Mesenchymal stem cell (in vitro differentiated cells and primary cell): ENCODE data around the gene ENPP7.

ENCODE experiments used
- DNase-seq: peaks from one replicate; pipeline ENCODE4 v3.0.0-alpha.2; 2013
- H2AFZ ChIP-seq: one replicate; pipeline ENCODE4 v1.6.1; 2013; ENCODE audit warnings: low read depth, mild to moderate bottlenecking, control low read depth, inconsistent platforms, low read length, moderate library complexity
- H2AK5ac ChIP-seq: 2 replicates; pipeline ENCODE4 v1.6.1; 2013; ENCODE audit warnings: low read length, moderate library complexity, mild to moderate bottlenecking, inconsistent platforms; ENCODE audit not compliant: severe bottlenecking
- H2BK120ac ChIP-seq: one replicate; pipeline ENCODE4 v1.6.1; 2013; ENCODE audit warnings: low read depth, mild to moderate bottlenecking, inconsistent platforms, low read length, moderate library complexity
- H2BK12ac ChIP-seq, 2 experiments: one replicate each; pipeline ENCODE4 v1.6.1; 2013; ENCODE audit warnings: inconsistent platforms in 2 of 2, low read length in 2 of 2, mild to moderate bottlenecking in 2 of 2, moderate library complexity in 2 of 2, control low read depth in 1 of 2
- H2BK15ac ChIP-seq: one replicate; pipeline ENCODE4 v1.6.1; 2013; ENCODE audit warnings: mild to moderate bottlenecking, low read depth, inconsistent platforms; ENCODE audit not compliant: poor library complexity, severe bottlenecking
- H2BK5ac ChIP-seq: 2 replicates; pipeline ENCODE4 v1.6.1; 2013; ENCODE audit warnings: low read depth, mild to moderate bottlenecking, low read length, control low read depth, inconsistent platforms; ENCODE audit not compliant: poor library complexity, severe bottlenecking
- H3K14ac ChIP-seq, 2 experiments: one replicate each; pipeline ENCODE4 v1.6.1; 2013; ENCODE audit warnings: inconsistent platforms in 2 of 2, low read length in 2 of 2, control low read depth in 1 of 2, mild to moderate bottlenecking in 1 of 2, moderate library complexity in 1 of 2
- H3K18ac ChIP-seq, 2 experiments: one replicate each; pipeline ENCODE4 v1.6.1; 2013; ENCODE audit warnings: inconsistent platforms in 2 of 2, low read length in 2 of 2, control low read depth in 1 of 2, low read depth in 1 of 2, mild to moderate bottlenecking in 1 of 2
- H3K23ac ChIP-seq, 2 experiments: one replicate each; pipeline ENCODE4 v1.6.1; 2013; ENCODE audit warnings: inconsistent platforms in 2 of 2, low read length in 2 of 2, mild to moderate bottlenecking in 2 of 2, moderate library complexity in 2 of 2, control low read depth in 1 of 2
- H3K27ac ChIP-seq: 2 replicates; pipeline ENCODE4 v1.5.1; 2013; ENCODE audit warnings: mild to moderate bottlenecking, moderate library complexity, low read length, control low read depth, inconsistent platforms; ENCODE audit not compliant: poor library complexity, severe bottlenecking
- H3K27me3 ChIP-seq, 2 experiments: 2 replicates each; pipeline versions ENCODE4 v1.6.1 to v1.7.0; 2013; ENCODE audit warnings: low read length in 2 of 2, mild to moderate bottlenecking in 2 of 2, moderate library complexity in 2 of 2, control low read depth in 1 of 2, inconsistent platforms in 1 of 2; ENCODE audit not compliant: control insufficient read depth in 1 of 2, insufficient read depth in 1 of 2
- H3K36me3 ChIP-seq, 2 experiments: 2 replicates each; pipeline versions ENCODE4 v1.6.1 to v1.7.0; 2013; ENCODE audit warnings: low read length in 2 of 2, control low read depth in 1 of 2, inconsistent platforms in 1 of 2, low read depth in 1 of 2, mild to moderate bottlenecking in 1 of 2; ENCODE audit not compliant: insufficient read depth in 2 of 2, control insufficient read depth in 1 of 2
- H3K4ac ChIP-seq, 2 experiments: one replicate each; pipeline ENCODE4 v1.6.1; 2013; ENCODE audit warnings: inconsistent platforms in 2 of 2, low read length in 2 of 2, mild to moderate bottlenecking in 2 of 2, moderate library complexity in 2 of 2, control low read depth in 1 of 2, low read depth in 1 of 2
- H3K4me1 ChIP-seq: 2 replicates; pipeline ENCODE4 v1.6.1; 2013; ENCODE audit warnings: low read depth, low read length, control low read depth; ENCODE audit not compliant: control insufficient read depth, insufficient read depth
- H3K4me2 ChIP-seq: 2 replicates; pipeline ENCODE4 v1.6.1; 2013; ENCODE audit warnings: low read length, mild to moderate bottlenecking, inconsistent platforms; ENCODE audit not compliant: poor library complexity, severe bottlenecking
- H3K4me3 ChIP-seq, 2 experiments: 2 replicates each; pipeline versions ENCODE4 v1.5.1 to v1.7.0; 2013; ENCODE audit warnings: low read length in 2 of 2, mild to moderate bottlenecking in 2 of 2, control low read depth in 1 of 2, low read depth in 1 of 2; ENCODE audit not compliant: insufficient read depth in 1 of 2
- H3K79me1 ChIP-seq: replicated peaks from 2 replicates; pipeline ENCODE4 v1.6.1; 2013; ENCODE audit warnings: mild to moderate bottlenecking, control low read depth, low read length, inconsistent platforms; ENCODE audit not compliant: poor library complexity, severe bottlenecking
- H3K9ac ChIP-seq: 2 replicates; pipeline ENCODE4 v1.7.0; 2013; ENCODE audit warnings: mild to moderate bottlenecking, low read length, moderate library complexity
- H3K9me3 ChIP-seq: 2 replicates; pipeline ENCODE4 v1.7.0; 2013; ENCODE audit warnings: mild to moderate bottlenecking, low read length; ENCODE audit not compliant: control insufficient read depth
- H4K8ac ChIP-seq: one replicate; pipeline ENCODE4 v1.6.1; 2013; ENCODE audit warnings: inconsistent platforms, mild to moderate bottlenecking, low read length, moderate library complexity
- H4K91ac ChIP-seq: one replicate; pipeline ENCODE4 v1.6.1; 2013; ENCODE audit warnings: mild to moderate bottlenecking, low read length, inconsistent platforms
- WGBS: methylation state at CpG from one replicate; pipeline ENCODE4 v1.1.7; 2013; ENCODE audit warnings: mixed read lengths; 5-methylcytosine and 5-hydroxymethylcytosine counted together

ENPP7 gene

DNA sequence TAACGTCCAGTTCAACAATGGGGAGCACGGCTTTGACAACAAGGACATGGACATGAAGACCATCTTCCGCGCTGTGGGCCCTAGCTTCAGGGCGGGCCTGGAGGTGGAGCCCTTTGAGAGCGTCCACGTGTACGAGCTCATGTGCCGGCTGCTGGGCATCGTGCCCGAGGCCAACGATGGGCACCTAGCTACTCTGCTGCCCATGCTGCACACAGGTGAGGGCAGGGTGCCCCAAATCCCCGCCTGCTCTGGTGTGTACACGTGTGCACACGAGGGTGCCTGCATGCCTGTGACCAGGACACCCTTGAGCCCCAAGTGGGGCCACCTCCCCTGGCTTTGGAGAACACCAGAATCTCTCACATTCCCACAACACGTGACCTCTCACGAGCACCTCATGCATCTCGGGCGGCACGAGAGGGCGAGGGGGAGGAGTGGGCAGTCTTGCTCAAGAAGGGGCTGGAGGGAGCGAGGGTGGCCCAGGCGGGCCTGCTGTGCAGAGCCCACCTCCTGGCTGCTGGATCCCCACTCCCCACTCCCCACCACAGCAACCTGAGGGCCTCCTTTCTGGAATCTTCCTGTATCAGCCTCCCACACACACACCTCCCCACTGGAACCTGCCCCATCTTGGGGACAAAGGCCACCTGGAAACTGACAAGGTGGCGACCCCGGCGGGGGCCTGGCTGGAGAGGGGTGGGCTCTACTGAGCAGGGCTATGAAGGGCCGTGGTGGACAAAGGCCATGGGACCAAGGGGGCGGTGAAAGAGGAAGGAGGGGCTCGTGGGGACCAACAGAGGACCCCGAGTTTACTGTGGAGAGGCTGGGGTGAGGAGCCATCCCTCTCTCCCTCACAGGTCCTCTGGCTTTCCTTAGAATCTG is 6.5 kb downstream of the ENPP7 start:
- Histone ChIP-seq H3K79me1 (no peaks in the 10 kb centered on the region), H2BK5ac (no peak overlapping the region), H3K18ac (no peak overlapping the region), H3K36me3 (no peaks in the 10 kb centered on the region), H3K4me1 (peaks cover 36% of the 10 kb centered on the region), H3K4me2 (no peak overlapping the region), H2BK15ac (no peak overlapping the region), H3K9me3 (no peaks in the 10 kb centered on the region), H2AK5ac (no peak overlapping the region), H2BK120ac (no peak overlapping the region), H3K4me3 (no peak overlapping the region), H3K4ac (no peak overlapping the region), H4K91ac (no peak overlapping the region), H4K8ac (no peak overlapping the region), H2AFZ (no peak overlapping the region), H3K27me3 (peaks cover 21 to 55% of the 10 kb centered on the region in 2 experiments), H3K23ac (no peak overlapping the region), H3K9ac (no peak overlapping the region), H3K27ac (no peak overlapping the region), H3K14ac (no peak overlapping the region), H2BK12ac (no peak overlapping the region)
- DNase-seq, result no peak
- 92% methylated on average over 21 of the region's 30 CpGs for WGBS

DNA sequence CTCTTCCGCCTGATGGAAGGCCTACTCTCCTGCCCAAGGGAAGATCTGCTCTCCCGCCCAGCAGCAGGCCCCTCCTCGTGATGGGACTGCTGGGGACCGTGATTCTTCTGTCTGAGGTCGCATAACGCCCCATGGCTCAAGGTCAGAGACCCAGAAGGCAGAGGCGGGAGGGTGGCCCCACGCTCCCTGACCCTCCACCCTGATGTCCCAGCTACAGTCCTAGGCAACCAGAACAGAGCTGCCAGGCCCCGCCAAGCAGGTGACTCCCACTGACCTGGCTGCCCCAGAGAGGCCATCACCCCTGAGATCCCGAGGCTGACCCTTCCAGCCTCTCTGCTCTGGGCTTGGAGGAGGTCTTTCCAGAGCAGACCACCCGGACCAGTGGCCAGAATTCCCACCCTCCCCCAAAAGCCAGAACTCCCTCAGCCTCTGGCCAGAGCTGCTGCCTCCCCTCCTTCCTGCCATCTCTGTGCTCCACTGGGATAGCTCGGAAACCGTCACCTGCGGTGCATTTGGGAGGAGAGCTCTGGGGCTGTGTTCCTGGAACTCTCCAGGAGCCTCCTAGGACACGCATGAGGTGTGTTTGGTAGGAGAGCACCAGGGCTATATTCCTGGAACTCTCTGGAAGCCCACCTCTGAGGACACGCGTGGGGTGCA is 7.3 kb downstream of the ENPP7 start:
- Histone ChIP-seq H2BK15ac (no peak overlapping the region), H3K27me3 (peaks cover 29 to 63% of the 10 kb centered on the region in 2 experiments), H3K27ac (no peak overlapping the region), H3K36me3 (no peaks in the 10 kb centered on the region), H3K18ac (no peak overlapping the region), H4K91ac (no peak overlapping the region), H2BK12ac (no peak overlapping the region), H3K23ac (no peak overlapping the region), H2BK120ac (no peak overlapping the region), H3K14ac (no peak overlapping the region), H3K4me1 (peaks cover 38% of the 10 kb centered on the region), H3K9ac (no peak overlapping the region), H3K4ac (no peak overlapping the region), H3K9me3 (no peaks in the 10 kb centered on the region), H3K4me3 (no peak overlapping the region), H2AFZ (no peak overlapping the region), H2BK5ac (no peak overlapping the region), H4K8ac (no peak overlapping the region), H2AK5ac (no peak overlapping the region), H3K79me1 (no peaks in the 10 kb centered on the region), H3K4me2 (no peak overlapping the region)
- 88% methylated on average over 14 of the region's 17 CpGs for WGBS
- DNase-seq, result no peak

GRCh38 chr17:79738643-79739042 is 7.9 kb downstream of the ENPP7 start:
- H2BK12ac ChIP-seq, result no peak overlapping the region
- no peaks in the 10 kb centered on the region for H3K9me3 ChIP-seq
- H3K9ac ChIP-seq, result no peak overlapping the region
- H2BK15ac ChIP-seq, result no peak overlapping the region
- no peak overlapping the region for H4K91ac ChIP-seq
- no peaks in the 10 kb centered on the region for H3K36me3 ChIP-seq
- no peaks in the 10 kb centered on the region for H3K79me1 ChIP-seq
- H2BK5ac ChIP-seq, result no peak overlapping the region
- H3K18ac ChIP-seq, result no peak overlapping the region
- H3K4me3 ChIP-seq, result no peak overlapping the region
- no peak overlapping the region for H3K27ac ChIP-seq
- no peak overlapping the region for H3K4ac ChIP-seq
- WGBS, result 91% methylated on average over 14 of the region's 14 CpGs
- H2AFZ ChIP-seq, result no peak overlapping the region
- H4K8ac ChIP-seq, result no peak overlapping the region
- peaks cover 35 to 69% of the 10 kb centered on the region in 2 experiments for H3K27me3 ChIP-seq
- H3K14ac ChIP-seq, result no peak overlapping the region
- H3K4me1 ChIP-seq, result peaks cover 32% of the 10 kb centered on the region
- no peak overlapping the region for H2BK120ac ChIP-seq
- DNase-seq, result no peak
- H2AK5ac ChIP-seq, result no peak overlapping the region
- no peak overlapping the region for H3K4me2 ChIP-seq
- no peak overlapping the region for H3K23ac ChIP-seq
